Hematopoietic multipotent progenitor cell treated with erythropoietin and hydrocortisone succinate and interleukin-3 and kit ligand, for 6 days (in vitro differentiated cells): ENCODE results near the gene TMEM247.
A peak's percentile ranks its signal among the peaks of the same experiment; 100 is the strongest.

Source experiments
- DNase-seq: peaks from one replicate; pipeline ENCODE4 v3.0.0-alpha.2; 2015

TMEM247 gene

GRCh38 chr2:46479265-46479664, at the start of gene TMEM247:
Gene TMEM247 (plus strand): TSS chr2:46479565.
- no peak for DNase-seq

GRCh38 chr2:46430413-46430812, 49.0 kb upstream of the TMEM247 start:
- DNase-seq = no peak

DNA sequence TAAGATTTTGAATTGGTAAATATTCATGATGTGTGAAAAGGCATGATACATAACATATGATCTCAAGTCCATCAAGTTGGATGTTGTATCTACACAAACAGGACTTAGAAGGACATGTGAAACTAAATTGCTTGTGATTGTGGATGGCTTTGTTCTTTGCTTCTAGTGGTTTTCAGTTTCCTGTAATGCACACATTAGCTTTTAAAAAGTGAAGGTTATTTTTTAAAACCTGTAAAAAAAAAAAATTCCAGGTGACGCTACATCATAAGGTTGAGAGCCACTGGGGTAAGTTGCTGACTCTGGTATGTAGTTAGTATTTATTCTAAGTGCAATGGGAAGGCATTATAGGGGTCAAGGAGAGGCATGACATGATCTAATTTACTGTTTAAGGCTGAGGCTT, 48.4 kb upstream of the TMEM247 start:
- DNase-seq = no peak

- peak; percentile 34 for DNase-seq
Observed at GRCh38 chr2:46431481-46432235, 47.7 kb upstream of the TMEM247 start.

GRCh38 chr2:46434851-46435273, 44.5 kb upstream of the TMEM247 start:
- DNase-seq = no peak

- no peak for DNase-seq
Observed at GRCh38 chr2:46435353-46435752, 44.0 kb upstream of the TMEM247 start.

DNA sequence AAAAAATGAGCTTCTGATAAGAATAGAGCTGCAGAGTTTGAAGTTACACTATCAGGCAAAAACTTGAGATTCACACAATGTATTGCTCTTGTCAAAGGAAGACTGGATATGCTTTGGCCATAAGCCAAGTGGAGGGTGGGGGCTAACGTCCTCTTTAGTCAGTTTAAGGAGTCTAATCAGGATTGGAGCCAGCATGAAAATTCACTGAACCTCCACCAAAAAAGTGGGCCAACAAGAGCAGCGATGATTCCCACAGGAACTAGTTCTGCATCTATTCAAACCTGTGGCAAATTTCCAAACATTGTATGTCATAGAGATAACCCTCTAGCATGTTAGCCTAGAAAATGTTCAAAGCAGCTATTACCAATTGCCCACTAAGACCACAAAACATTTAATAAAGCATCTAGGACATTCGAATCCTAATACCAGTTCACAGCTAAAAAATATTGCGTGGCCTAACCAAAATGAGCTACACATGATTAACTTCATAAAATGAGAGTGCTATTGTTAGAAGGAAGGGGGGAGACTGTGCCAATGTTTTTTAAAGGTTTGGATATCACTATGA, 43.5 kb upstream of the TMEM247 start:
- DNase-seq = peak; percentile 10

DNA sequence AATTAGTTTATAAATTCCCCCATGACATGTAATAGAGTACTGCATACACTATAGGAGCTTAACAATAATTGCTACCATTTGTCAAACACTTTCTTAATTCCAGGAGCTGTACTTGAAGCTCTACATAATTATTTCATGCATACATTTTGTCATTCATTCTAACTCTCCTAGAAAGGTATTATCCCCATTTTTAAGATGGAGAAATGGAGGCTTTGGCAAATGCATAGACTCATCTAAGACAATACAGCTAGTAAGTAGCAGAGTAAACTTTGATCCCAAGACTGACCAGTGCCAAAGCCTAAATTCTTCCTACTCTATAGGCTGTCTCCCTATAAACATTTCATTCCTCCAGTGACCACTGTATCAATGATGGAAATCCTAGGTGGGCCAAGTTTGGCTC, 42.6 kb upstream of the TMEM247 start:
- DNase-seq = no peak

GRCh38 chr2:46438102-46438501, 41.3 kb upstream of the TMEM247 start:
- no peak for DNase-seq

DNA sequence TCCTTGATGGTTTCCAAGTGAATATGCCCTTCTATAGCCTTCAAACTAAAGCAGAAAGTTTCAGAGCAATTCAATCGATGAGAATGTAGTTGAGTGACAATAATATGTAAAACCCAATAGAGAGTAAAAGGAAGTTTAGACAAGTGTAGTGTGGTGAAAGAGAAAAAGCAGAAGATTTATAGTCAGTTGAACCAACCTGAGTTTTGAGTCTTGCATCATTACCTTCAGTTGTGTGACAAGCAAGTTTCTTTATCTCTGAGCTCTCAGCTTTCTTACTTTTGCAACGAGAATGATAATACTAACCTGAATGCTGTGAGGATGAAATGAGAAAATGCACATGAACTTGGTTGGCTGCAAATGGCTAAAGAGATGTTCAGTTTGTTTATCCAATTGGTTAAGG, 40.6 kb upstream of the TMEM247 start:
- DNase-seq = peak; percentile 56

DNA sequence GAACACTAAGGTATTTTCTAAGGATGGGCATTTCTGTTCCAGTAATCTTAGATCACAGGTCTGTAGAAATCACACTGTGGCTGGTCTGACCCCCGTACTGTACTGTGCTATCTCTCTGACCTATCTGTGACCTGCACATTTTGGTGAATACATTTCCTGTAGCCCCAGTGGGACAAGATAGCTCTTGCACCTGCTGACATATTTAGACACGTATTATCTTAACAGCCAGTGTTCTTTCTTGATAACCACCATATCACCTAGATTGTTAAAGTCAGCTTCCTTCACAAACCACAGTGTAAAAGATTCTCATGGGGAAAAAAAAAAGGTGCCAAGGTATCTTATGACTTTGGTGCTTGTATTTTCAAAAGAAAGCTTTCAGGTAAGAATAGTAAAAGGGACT, 39.8 kb upstream of the TMEM247 start:
- DNase-seq = peak; percentile 57

DNA sequence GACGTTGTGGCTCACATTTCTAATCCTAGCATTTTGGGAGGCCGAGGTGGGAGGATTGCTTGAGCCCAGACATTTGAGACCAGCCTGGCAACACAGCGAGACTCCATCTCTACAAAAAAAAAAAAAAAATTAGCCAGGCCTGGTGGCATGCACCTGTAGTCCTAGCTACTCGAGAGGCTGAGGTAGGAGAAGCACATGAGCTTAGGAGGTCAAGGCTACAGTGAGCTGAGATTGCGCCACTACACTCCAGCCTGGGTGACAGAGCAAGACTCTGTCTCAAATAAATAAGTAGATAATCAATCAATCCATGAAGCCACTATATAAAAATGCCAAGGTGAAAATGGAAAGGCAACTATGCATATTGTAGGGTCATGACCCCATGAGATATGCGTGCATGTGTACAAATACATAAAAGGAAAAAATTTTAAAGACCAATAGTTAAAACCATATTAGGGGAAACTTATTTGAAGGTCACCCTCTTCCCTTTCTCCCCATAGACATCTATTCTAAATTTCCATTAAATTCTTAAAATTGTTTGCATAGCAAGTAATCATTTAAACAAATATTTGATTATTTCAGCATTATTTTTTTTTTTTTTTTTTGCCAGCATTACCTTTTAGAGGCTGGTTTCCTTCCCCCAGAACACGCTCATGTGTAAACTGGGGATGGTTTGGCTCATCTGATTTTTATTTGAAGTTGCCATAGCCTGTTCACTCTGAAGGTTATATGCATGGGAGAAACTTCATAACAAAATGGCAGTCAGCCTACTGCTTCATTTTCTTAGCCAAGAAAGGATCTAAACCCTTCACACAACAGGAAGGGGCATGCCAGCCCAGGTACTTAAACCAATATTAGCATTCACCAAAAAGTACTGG, 37.3 kb upstream of the TMEM247 start:
- DNase-seq = no peak

- no peak for DNase-seq
Observed at GRCh38 chr2:46444732-46445131, 34.6 kb upstream of the TMEM247 start.

DNA sequence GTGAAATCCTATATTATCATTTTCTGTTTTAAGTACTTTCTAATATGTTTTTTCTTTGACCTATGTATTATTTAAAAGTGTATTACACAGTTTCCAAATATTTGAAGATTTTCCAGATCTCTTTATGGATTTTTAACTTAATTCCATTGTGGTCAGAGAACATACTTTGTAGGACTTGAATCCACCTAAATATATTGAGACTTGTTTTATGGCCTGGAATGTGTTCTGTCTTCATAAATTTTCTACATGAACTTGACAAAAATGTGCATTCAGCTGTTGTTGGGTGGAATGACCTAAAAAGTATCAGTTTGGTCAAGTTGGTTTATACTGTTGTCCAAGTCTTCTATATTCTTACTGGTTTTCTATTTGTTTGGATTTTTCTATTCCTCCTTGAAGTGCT, 33.8 kb upstream of the TMEM247 start:
- no peak for DNase-seq

DNA sequence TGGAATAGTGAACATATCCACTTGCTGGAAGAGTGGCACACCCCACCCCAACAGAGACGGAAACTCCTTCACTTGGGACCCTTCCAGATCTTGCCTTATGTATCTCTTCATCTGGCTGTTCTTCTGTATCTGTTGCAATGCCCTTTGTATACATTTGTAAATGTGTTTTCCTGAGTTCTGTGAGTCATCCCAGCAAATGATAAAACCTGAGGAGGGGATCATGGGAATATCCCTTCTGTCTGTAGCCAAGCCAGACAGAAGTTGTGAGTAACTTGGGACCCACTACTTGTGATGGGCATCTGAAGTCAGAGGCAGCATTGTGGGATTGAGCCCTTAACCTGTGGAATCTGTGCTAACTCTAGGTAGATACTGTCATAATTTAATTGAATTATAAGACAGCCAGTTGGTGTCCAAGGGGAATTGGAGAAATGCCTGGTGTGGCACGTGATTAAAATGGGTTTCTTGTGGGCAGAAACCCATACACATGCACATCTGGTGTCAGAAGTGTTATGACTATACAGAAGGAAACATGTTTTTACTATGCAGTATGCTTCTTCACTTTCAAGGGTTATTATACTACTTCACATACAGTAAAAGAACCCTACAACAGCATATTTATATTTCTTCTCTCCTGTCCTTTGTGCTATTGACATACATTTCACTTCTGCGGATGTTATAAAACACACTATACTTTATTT, 32.3 kb upstream of the TMEM247 start:
- no peak for DNase-seq

GRCh38 chr2:46447649-46448048, 31.7 kb upstream of the TMEM247 start:
- no peak for DNase-seq

DNA sequence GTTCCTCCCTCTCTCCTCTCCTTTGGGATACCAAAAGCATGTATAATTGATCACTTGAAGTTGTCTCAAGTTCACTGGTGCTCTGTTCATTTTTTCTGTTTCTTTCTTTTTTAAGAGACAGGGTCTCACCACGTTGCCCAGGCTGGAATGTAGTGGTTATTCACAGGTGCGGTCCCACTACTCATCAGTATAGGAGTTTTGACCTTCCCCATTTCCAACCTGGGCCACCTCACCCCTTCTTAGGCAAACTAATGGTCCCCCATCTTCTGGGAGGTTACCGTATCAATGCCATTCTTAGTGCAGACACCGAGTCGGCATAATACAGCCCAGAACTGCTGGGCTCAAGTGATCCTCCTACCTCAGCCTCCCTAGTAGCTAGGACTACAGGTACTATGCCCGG, 31.3 kb upstream of the TMEM247 start:
- DNase-seq = no peak

DNA sequence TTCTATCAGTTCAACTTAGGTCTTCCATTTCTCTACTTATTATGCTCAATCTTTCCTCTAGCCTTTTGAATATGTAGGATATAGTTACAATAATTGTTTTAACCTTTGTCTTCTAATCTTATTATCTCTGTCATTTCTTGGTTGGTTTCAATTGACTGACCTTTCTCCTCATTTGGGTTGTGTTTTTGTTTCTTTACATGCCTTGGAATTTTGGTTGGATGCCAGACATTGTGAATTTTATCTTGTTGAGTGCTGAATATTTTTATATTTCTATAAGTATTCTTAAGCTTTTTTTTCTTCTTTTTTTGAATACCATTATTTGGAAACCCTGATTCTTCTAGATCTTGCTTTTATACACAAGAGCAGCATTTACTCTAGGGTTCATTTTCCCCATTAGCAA, 30.7 kb upstream of the TMEM247 start:
- no peak for DNase-seq

DNA sequence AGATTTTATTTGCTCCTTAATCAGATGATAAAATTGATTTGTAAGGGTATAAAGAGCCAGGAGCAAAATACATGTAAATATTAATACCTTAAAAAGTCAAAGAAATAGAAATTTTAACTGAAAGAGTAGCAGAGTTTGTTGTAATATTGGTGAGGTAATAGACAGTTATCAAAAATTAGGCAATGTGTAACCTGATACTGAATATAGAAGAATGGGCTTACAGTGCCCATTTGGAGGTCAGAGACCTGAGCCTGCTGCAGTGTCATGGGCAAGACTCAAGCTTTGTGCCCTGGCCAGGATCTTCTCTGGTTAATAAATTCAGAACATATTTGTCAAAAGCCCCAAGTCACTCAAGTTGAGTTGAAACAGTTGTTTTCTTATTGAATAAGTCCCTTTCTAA, 29.7 kb upstream of the TMEM247 start:
- no peak for DNase-seq

DNA sequence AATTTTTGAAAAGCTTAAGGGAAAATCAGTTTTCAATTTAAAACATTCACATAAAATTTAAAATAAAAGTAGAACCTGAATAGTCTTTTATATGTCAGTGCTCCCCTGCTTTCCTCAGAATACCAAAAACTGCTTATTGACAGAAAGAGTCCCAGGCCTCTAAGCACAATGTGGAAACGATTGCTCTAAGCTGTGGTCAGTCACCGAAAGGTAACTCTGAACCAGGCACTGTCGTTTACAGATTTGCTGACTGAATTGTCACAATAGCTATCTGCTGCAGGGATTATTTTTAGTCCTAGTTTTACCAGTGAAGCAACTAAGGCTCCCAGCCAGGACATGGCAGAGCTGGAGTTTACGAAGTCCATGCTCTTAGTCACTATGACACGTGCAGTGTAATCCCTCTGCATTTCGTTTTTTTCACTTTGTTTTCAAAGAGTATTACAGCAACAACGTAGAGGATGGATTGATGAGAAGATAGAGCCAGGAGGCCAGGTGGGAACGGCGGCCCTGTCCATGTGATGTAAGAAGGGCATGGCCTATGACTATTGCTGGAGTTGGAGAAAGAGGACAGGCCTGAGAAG, 28.1 kb upstream of the TMEM247 start:
- no peak for DNase-seq

DNA sequence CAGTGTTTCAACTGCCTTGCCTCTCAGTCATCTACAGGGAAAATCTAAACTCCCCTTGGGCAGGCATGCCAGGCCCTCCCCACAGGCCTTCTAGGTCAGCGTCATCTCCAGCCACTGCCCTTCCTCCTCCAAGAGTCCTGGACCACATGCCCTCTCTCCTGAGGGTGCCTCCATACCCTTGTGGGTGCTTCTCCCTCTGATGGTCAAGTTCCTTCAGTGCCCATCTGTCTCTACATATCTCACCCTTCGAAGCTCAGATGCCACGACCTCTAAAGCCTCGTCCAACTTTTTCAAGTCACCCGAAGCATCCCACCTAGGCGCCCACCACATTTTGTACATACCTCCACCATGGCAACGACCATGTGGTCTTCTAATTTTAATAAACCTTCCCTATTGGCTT, 22.6 kb upstream of the TMEM247 start:
- no peak for DNase-seq

- DNase-seq = no peak
Observed at GRCh38 chr2:46458763-46459500, 20.4 kb upstream of the TMEM247 start.
